Non-pigmented ciliary epithelial cell (primary cell): ENCODE measurements around the gene UMODL1.

Experiments
- DNase-seq: peaks from one replicate; pipeline ENCODE4 v3.0.0-alpha.2; 2010; ENCODE audit warnings: low read depth

UMODL1 gene

GRCh38 chr21:42132183-42132582 lies 61.1 kb downstream of the UMODL1 start:
- DNase-seq, result no peak

- no peak for DNase-seq
Observed at GRCh38 chr21:42133131-42133530, 62.0 kb downstream of the UMODL1 start.

DNA sequence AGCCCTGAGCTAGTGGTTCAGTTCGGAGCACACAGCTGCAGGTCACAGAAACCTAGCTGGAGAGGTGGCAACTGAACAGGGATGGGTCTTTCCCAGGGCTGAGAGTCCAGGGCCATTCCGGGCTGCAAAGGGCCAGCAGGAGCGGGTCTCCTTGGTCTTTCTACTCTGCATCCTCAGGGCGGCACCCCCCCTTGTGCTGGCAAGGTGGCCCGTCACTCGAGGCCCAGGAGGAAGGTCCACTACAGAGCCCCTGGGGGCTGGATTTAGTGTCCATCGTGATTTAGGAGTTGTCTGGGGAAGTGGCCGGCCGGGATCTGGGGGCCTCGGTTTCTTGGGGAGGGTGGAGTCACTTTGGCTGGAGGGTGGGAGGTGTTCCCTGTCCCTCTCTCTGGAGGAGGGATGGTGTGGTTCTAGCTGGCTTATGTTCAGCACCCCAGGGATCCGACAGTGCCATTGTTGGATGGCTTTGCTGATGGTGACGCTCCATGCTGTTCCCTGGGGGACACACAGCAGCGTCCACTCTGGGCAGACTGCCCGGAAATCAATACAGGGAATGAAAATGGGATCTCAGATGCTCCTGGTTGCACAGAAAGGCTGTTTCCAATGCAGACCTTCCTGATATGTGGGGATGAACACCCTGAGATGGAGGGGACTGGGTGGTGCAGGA lies 64.4 kb downstream of the UMODL1 start:
- DNase-seq, result no peak

- no peak for DNase-seq
Observed at GRCh38 chr21:42137191-42137904, 66.2 kb downstream of the UMODL1 start.

GRCh38 chr21:42140196-42140934 lies 69.2 kb downstream of the UMODL1 start:
- DNase-seq, result no peak

DNA sequence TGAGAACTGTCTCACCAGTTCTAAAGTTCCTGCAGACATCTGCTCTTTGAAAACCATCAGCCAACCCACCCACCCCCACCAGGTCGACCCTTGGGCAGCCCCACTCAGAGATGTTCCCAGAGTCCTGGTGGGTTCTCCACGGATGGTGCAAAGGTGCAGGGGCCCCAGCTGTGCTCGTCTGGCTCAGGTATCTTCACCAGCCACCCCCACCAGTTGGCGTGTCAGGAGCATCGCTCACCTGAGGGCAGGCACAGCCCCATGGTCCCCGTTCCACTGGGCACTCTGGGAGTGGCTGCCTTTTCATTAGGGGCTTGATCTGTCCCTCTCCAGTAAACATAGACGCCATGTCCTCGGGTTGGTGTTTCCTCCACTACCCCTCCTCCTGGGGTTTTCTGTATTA lies 70.5 kb downstream of the UMODL1 start:
- no peak for DNase-seq

- no peak for DNase-seq
Observed at GRCh38 chr21:42142141-42142540, 71.0 kb downstream of the UMODL1 start.

DNA sequence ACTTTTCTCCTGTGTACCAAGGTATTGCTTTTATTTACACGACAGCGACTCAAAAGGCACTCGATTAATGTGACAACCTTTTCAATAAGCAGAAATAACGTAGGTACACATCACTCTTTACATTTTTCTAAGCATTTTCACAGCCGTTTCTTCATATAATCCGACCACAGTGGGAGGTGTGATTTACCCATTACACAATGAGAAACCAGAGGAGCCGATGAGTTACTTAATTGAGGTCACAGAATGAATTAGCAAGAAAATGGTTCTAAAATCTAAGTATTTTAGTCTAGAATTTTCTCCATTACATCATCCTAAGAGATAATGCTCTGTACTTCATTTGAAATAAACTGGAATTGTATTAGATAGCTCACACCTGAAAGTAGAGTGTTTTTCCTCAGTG lies 71.5 kb downstream of the UMODL1 start:
- DNase-seq, result no peak

DNA sequence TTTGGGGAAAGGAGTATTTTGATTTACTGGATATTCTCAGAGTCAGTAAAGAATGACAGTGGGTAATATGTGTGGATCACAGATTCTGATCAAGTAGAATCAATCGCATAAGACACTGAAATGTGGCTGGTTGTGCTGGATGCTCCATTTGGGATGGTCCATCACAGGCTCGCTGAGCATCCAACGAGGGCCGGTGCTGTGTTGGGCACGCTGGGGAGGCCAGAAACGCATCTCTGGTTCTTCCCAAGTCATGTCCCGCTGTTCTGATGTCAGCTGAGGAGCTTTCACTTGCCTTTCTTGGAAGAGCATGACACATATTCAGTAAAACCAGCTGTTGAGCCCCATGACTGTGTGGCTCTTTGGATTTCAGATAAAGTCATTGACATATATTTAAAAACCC lies 72.0 kb downstream of the UMODL1 start:
- no peak for DNase-seq

GRCh38 chr21:42144221-42144620 lies 73.1 kb downstream of the UMODL1 start:
- no peak for DNase-seq

GRCh38 chr21:42144679-42145568 lies 73.8 kb downstream of the UMODL1 start:
- DNase-seq, result no peak

DNA sequence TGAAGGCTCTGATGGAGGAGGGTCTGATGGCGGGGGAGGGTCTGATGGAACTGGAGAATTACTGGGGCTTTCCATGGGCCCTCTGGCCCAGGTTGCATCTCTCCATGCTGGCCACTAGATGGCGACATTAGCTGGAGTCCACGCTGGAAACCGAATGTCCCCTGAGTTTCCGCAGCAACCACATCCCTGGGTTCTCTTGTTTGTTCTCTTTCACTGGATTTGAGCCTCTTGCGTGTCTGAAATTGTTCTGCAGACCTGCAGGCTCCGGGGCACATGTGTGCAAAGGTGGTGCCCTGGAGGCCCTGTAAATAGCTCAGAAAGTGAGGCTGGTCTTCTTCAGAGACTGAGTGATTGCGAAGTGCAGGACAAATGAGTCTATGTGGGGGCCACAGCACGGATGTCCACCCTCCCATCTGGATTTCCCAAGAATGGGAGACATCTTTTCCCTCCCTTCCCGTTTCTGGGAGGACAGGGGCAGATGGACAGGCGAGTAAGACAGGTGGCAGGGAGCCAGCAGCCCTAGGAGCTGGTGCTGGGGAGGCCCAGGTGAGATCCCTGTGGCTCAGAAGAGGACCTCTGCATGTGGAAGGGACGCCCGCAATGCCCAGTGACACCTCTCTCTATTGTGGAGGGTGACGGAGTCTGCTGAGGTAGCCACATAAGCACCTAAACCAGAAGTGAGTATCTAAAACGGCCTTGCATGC lies 74.6 kb downstream of the UMODL1 start:
- DNase-seq, result peak; percentile 9

DNA sequence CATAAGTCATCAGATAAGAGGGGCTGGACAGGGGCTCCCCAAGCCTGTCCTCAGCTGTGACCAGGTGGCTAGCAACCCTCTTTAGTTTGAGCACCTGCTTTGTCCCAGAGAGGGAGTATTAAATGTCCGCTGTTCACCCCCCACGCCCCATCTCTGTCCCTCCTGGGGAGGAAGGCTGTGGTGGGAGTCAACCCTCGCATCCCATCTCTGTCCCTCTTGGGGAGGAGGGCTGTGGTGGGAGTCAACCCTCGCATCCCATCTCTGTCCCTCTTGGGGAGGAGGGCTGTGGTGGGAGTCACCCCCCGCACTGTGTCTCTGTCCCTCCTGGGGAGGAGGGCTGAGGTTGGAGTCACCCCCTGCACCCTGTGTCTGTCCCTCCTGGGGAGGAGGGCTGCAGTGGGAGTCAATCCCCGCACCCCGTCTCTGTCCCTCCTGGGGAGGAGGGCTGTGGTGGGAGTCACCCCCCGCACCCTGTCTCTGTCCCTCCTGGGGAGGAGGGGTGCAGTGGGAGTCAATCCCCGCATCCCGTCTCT lies 75.2 kb downstream of the UMODL1 start:
- DNase-seq, result no peak

GRCh38 chr21:42146821-42147220 lies 75.7 kb downstream of the UMODL1 start:
- no peak for DNase-seq

DNA sequence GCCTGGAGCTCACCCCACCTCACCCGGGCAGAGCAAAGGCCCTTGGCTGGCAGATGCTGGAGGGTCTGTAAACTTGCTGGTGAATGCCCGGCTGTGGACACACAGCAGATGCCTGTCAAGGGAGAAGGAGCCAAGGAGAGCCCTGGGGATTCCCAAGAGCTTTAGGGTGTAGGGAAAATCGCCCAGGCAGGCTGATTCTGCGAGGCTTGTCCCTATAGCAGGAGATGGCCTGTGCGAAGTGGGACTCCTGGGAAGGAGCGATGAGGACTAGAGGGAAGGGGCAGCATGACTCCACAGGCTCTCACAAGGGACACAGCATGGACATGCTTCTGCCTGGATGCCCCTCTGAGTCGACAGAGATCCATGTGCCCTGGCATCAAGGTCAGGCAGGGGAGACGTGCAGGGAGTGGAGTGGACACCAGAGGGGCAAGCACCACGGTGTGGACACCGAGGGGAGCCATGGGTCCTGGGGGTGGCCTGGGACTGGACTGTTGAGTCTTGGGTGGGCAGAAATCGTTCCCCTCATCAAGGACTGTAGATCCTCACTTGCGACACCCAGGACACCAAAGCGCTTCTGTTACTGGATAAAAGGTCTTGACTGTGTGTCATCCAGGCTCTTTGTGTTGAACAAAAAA lies 76.4 kb downstream of the UMODL1 start:
- DNase-seq, result no peak

DNA sequence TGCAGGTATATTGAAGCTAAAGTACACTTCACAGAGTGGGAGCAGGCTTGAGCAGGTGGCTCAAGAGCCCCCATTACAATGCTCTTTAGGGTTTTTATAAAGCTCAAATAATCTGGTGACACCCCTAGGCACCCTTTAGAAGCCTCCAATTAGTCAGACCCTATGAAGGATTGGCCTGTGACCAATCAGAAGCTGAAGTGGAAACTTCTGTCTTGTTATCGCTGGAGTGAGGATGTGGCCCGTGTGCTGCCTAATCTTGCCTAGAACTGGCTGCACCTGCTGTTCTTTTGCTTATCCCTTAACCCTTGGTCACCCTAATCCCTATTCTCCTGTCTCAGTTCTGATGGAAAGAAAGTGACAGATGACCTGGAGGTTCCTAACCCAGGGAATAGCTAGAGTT lies 77.0 kb downstream of the UMODL1 start:
- no peak for DNase-seq

- DNase-seq, result no peak
Observed at GRCh38 chr21:42148584-42148983, 77.5 kb downstream of the UMODL1 start.

DNA sequence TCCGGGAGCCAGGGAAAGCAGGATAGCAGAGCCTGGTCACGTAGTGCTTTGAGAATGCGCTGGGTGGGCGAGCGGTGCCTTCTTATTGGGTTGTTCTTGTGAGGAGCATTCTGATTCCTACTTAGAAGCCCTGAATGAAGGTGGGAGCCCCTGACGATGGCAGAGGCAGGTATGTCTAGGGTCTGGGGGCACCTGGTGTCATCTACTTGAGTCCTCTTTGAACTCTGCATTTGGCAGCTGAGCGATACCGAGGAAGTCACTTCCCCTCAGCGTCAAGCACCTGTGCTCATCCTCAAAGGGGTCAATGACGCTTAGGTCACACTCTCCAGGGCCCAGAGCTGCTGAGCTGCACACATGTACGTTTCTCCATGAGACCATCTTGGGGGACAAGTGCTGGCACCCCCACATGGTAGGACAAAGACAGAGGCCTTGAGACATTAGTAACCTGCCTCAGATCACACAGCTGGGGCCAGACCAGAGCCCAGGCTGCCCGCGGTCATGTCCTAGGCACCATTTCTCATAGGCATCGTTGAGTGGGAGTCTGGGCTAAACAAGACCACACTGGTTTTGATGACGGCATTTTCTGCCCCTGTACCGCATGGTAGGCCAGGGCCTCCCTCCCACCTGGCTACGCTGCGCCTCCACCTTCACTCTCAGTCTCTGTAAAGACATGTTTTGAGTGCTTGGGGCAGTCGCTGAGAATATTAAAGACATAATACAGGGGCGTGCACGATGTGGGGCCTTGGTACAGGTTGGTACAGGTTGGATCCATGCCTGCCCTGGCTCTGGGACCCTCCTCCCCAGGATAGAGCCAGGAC lies 78.7 kb downstream of the UMODL1 start:
- DNase-seq, result no peak

GRCh38 chr21:42150474-42151085 lies 79.5 kb downstream of the UMODL1 start:
- DNase-seq, result no peak
